Measurements from ENCODE around the gene WARS2.

- TF ChIP-seq, protein P1, sequence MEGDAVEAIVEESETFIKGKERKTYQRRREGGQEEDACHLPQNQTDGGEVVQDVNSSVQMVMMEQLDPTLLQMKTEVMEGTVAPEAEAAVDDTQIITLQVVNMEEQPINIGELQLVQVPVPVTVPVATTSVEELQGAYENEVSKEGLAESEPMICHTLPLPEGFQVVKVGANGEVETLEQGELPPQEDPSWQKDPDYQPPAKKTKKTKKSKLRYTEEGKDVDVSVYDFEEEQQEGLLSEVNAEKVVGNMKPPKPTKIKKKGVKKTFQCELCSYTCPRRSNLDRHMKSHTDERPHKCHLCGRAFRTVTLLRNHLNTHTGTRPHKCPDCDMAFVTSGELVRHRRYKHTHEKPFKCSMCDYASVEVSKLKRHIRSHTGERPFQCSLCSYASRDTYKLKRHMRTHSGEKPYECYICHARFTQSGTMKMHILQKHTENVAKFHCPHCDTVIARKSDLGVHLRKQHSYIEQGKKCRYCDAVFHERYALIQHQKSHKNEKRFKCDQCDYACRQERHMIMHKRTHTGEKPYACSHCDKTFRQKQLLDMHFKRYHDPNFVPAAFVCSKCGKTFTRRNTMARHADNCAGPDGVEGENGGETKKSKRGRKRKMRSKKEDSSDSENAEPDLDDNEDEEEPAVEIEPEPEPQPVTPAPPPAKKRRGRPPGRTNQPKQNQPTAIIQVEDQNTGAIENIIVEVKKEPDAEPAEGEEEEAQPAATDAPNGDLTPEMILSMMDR (conservative IDR thresholded peaks at IDR 0.05), result no peak
- TF ChIP-seq ZFX (IDR thresholded peaks at IDR 0.05), result no peak
Observed at GRCh38 chr1:119124764-119125163, 15.7 kb downstream of the WARS2 start.
